Astrocyte of the cerebellum (primary cell): ENCODE data around the gene CRLF3.
A peak's percentile ranks its signal among the peaks of the same experiment; 100 is the strongest.
"Not testable (repeated sequence)": the region's sequence is repeated elsewhere in the genome, so short reads cannot be mapped to it uniquely, and the experiment has no call there.

Source experiments
- DNase-seq: peaks from one replicate; pipeline ENCODE4 v3.0.0-alpha.2; 2011; ENCODE audit warnings: low read depth
- H3K4me3 ChIP-seq: 2 replicates; pipeline ENCODE4 v1.5.1; 2011; ENCODE audit warnings: mild to moderate bottlenecking, low read depth, low read length, moderate library complexity
- in situ Hi-C: cut with HindIII; loops from 2 replicates; pipeline ENCODE4 v1.10.0; 2017; ENCODE audit warnings: low sequenced_read_pairs
- TF ChIP-seq, protein P1 (sequence below): IDR thresholded peaks from 2 replicates; pipeline ENCODE4 v1.5.1; 2012; ENCODE audit warnings: low read length, low read depth, moderate library complexity, mild to moderate bottlenecking; ENCODE audit errors: missing control alignments

The CRLF3 gene

DNA sequence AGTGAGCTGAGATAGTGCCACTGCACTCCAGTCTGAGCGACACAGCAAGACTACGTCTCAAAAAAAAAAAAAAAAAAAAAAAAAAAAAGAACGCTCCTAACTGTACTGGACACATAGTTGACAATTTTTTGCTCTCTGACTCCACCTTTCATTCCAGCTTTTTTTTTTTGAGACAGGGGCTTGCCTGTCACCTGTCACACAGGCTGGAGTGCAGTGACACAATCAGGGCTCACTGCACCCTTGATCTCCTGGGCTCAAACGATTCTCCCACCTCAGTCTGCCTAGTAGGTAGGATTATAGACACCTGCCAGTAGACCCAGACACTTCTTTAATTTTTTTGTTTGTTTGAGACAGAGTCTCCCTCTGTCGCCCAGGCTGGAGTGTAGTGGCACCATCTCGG is 2.6 kb upstream of the CRLF3 start:
- in situ Hi-C loops, result no loop called here
- TF ChIP-seq, protein P1, sequence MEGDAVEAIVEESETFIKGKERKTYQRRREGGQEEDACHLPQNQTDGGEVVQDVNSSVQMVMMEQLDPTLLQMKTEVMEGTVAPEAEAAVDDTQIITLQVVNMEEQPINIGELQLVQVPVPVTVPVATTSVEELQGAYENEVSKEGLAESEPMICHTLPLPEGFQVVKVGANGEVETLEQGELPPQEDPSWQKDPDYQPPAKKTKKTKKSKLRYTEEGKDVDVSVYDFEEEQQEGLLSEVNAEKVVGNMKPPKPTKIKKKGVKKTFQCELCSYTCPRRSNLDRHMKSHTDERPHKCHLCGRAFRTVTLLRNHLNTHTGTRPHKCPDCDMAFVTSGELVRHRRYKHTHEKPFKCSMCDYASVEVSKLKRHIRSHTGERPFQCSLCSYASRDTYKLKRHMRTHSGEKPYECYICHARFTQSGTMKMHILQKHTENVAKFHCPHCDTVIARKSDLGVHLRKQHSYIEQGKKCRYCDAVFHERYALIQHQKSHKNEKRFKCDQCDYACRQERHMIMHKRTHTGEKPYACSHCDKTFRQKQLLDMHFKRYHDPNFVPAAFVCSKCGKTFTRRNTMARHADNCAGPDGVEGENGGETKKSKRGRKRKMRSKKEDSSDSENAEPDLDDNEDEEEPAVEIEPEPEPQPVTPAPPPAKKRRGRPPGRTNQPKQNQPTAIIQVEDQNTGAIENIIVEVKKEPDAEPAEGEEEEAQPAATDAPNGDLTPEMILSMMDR, result no peak
- no peak for DNase-seq
- H3K4me3 ChIP-seq, result no peak overlapping the region

DNA sequence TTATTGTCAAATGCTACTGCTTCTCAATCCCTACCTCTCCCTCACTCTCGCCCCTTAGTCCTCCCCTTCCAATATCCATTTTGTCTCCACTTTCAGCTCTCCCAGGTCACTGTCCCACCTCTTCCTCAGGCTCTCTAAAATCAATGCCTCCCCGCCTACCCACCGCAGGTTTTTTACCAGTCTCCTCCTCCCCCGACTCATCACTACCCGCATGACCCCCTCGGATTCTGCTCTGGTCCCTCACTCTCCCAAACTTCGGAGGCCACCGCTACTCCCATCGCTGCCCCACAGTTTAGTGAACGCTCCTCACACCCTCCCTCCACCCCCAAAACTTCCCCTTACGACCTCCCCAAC is 513 bp downstream of the CRLF3 start:
- in situ Hi-C loops, result no loop called here
- peak overlapping the region; percentile 88 for H3K4me3 ChIP-seq
- TF ChIP-seq, protein P1, result no peak
- no peak for DNase-seq

DNA sequence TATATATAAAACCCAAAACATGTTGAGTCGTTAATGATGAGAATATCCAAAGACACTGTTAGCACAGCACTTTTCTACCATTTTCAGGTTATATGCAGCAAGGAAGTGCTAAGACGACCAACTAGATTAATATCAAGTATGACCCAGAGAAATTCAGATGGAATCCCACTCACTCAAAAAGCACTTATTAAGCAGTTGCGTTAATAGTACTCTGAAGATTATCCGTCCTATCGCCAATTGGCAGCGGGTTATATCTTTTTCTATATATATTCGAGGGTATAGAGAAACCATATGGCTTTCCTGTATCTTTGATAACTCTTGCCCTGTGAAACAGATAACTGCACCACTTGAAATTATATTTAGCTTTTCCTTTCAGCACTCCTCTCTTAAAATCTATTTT is 1.1 kb downstream of the CRLF3 start:
- TF ChIP-seq, protein P1, result no peak
- in situ Hi-C loops, result no loop called here
- H3K4me3 ChIP-seq, result peak overlapping the region; percentile 88
- no peak for DNase-seq

DNA sequence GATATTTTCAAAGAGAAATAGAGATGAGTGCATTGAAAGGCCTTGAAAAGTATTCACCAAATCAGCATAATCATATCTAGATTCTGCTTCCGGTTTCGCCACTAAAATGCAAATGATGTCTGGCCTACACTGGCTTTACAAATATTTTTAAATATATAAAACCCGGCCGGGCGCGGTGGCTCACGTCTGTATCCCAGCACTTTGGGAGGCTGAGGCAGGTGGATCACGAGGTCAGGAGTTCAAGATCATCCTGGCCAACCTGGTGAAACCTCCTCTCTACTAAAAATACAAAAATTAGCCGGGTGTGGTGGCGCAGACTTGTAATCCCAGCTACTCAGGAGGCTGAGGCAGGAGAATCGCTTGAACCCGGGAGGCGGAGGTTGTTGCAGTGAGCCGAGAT is 1.6 kb downstream of the CRLF3 start:
- H3K4me3 ChIP-seq, DNase-seq, in situ Hi-C loops: not testable (repeated sequence)

DNA sequence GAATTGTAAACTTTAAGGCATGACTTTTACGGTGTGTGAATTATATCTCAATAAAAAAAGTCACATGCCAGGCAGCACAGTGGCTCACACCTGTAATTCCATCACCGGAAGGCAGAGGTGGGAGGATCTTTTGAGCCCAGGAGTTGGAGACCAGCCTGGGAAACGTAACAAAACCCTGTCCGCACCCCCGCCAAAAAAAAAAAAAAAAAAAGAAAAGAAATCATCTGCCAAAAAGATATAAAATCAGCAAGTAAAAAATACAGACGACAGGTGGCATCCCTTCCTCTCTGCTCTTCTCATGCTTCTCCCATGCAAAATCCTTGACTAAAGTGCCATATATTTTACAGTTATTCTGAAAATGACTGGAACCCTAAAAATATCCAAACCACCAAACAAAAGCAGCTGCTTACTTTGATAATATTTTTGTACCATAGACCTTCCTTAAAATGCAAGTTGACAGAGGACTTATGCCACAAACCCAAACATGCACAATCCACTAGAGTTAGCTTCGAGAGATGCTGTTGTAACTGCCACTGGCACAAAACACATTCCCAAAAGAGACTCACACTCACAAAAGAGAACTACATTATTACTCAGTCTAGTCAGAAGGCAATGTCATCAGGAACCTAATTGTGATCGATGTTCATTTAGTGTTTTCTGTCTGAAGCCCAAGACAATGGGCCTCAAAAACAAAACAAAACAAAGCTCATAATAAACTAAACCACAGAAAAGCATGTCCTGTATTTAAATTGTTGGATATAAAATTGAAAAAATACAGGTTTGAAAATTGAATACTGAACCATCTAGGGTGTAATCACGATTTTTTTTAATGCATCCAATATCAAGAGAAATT is 2.4 kb downstream of the CRLF3 start:
- H3K4me3 ChIP-seq, result no peak overlapping the region
- TF ChIP-seq, protein P1, result no peak
- in situ Hi-C loops, result no loop called here
- no peak for DNase-seq

DNA sequence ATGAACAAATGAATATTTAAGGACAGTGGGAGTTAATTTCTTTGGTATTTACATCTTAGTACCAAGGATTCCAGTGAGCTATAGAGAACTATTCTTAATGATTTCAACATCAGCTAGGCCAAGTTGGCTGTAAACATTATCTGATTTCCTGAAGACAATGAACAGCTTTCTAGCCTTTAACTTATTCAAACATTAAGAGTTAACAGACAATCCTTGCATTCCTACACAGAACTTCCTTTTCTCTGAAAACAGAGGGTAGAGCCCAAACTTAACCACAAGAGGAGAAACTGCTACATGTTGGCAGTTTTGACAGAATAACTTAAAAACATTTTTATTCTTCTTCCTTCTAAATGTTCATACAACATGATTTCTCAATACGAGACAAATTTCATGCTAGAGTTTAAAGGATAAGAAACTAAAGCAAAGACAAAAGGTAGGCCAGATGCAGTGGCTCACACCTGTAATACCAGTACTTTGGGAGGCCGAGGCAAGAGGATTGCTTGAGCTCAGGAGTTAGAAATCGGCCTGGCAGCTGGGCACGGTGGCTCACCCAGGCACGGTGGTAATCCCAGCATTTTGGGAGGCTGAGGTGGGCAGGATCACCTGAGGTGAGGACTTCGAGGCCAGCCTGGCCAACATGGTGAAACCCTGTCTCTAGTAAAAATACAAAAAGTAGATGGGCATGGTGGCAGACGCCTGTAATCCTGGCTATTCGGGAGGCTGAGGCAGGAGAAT is 4.4 kb downstream of the CRLF3 start:
- TF ChIP-seq, protein P1, result no peak
- H3K4me3 ChIP-seq, result no peak overlapping the region
- no peak for DNase-seq
- in situ Hi-C loops, result no loop called here

DNA sequence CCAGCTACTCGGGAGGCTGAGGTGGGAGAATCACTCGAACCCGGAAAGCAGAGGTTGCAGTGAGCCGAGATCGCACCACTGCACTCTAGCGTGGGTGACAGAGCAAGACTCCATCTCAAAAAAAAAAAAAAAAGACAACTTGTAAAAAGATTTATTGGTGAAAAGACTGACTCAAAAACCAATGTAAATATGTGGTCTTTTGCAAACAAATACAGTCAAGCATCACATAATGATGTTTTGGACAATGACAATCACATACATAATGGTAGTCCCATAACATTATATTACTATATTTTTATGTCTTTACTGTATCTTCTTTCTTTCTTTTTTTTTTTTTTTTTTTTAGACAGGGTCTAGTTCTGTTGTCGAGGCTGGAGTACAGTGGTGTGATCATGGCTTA is 8.3 kb downstream of the CRLF3 start:
- TF ChIP-seq, protein P1, result no peak
- H3K4me3 ChIP-seq, result no peak overlapping the region
- no peak for DNase-seq
- in situ Hi-C loops, result no loop called here

DNA sequence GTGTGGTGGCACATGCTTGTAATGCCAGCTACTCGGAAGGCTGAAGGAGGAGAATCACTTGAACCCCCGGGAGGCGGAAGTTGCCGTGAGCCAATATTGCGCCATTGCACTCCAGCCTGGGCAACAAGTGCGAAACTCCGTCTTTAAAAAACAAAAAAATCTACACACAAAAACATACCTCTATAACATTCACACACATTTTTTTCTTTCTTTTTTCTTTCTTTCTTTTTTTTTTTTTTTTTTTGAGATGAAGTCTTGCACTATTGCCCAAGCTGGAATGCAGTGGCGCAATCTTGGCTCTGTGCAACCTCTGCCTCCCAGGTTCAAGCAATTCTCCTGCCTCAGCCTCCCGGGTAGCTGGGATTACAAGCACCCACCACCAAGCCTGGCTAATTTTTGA is 9.6 kb downstream of the CRLF3 start:
- DNase-seq, in situ Hi-C loops, H3K4me3 ChIP-seq: not testable (repeated sequence)

DNA sequence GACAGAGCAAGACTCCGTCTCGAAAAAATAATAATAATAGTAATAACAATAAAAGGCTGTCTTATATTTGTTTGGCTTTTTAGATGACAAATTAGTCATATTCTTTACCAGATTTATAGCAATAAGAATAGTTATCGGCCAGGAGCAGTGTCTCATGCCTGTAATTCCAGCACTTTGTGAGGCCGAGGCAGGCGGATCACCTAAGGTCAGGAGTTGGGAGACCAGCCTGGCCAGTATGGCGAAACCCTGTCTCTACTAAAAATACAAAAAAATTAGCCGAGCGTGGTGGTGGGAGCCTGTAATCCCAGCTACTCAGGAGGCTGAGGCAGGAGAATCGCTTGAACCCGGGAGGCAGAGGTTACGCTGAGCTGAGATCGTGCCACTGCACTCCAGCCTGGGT is 10.3 kb downstream of the CRLF3 start:
- H3K4me3 ChIP-seq, DNase-seq, in situ Hi-C loops: not testable (repeated sequence)
